K562 (cell line): Measurements from ENCODE around the gene NLE1. TPM values are rescaled to one million over a fixed set of nuclear protein-coding genes. Genes with fewer than 3 reads are reported as not detected.

Source experiments
- C11orf30 ChIP-seq: fragments of 450-650 bp; IDR thresholded peaks from 2 replicates; pipeline ENCODE4 v1.6.1; 2016; ENCODE audit warnings: low read depth, mild to moderate bottlenecking
- CBX3 ChIP-seq, 2 experiments: IDR thresholded peaks; 1 replicate in 1 of 2; 2 replicates in 1 of 2; pipeline ENCODE4 v1.6.1; 2012; ENCODE audit warnings: inconsistent platforms in 2 of 2, low read length in 2 of 2, borderline replicate concordance in 1 of 2, control low read depth in 1 of 2
- DDX20 ChIP-seq: fragments of 450-650 bp; IDR thresholded peaks from 2 replicates; pipeline ENCODE4 v1.6.1; 2016; ENCODE audit warnings: missing genetic modification characterization, low read depth, mild to moderate bottlenecking, missing compliant biosample characterization, moderate library complexity
- DPF2 ChIP-seq: fragments of 450-650 bp; IDR thresholded peaks from 2 replicates; pipeline ENCODE4 v1.6.1; 2016
- MAFG ChIP-seq: fragments of 450-650 bp; conservative IDR thresholded peaks from 2 replicates; pipeline ENCODE4 v1.6.1; 2016; ENCODE audit warnings: missing genetic modification characterization, missing compliant biosample characterization
- NCOA1 ChIP-seq: fragments of 450-650 bp; IDR thresholded peaks from 2 replicates; pipeline ENCODE4 v1.6.1; 2016; ENCODE audit warnings: low read depth
- NR4A1 ChIP-seq, 2 experiments: fragments of 250-450 bp in 1 of 2; fragments of 450-650 bp in 1 of 2; sonication (Bioruptor Pico) in 1 of 2; IDR thresholded peaks; 2 replicates each; pipeline versions ENCODE4 v1.4.0 to v1.6.1; 2016 to 2020; ENCODE audit warnings: mild to moderate bottlenecking in 2 of 2, missing compliant biosample characterization in 1 of 2, missing genetic modification characterization in 1 of 2, moderate library complexity in 1 of 2
- RFX1 ChIP-seq: fragments of 450-650 bp; IDR thresholded peaks from 2 replicates; pipeline ENCODE4 v1.6.1; 2016; ENCODE audit warnings: mild to moderate bottlenecking, moderate library complexity
- SMAD4 ChIP-seq: fragments of 250-450 bp; sonication (Bioruptor Pico); conservative IDR thresholded peaks from 2 replicates; pipeline ENCODE4 v1.8.0; 2021; ENCODE audit warnings: inconsistent platforms, mild to moderate bottlenecking, moderate library complexity
- SREBF2 ChIP-seq: sonication (generic); formaldehyde crosslinking; IDR thresholded peaks from 2 replicates; pipeline ENCODE4 v1.4.0; 2020; ENCODE audit warnings: mild to moderate bottlenecking, missing genetic modification reagents
- ZNF121 ChIP-seq: sonication (generic); formaldehyde crosslinking; conservative IDR thresholded peaks from 2 replicates; pipeline ENCODE4 v1.8.0; 2022; ENCODE audit warnings: missing genetic modification reagents
- ZNF24 ChIP-seq: fragments of 450-650 bp; IDR thresholded peaks from 2 replicates; pipeline ENCODE4 v1.6.1; 2016
- ZNF316 ChIP-seq: fragments of 450-650 bp; IDR thresholded peaks from 2 replicates; pipeline ENCODE4 v1.6.1; 2016
- polyA plus RNA-seq, 8 experiments: library from polyadenylated mRNA; depleted of rRNA in 4 of 8; stranded (reverse) in 5 of 8; unstranded in 3 of 8; fragments of >200 nt; fragmentation: Nextera tagmentation in 2 of 8; fragmentation: Illumina TruSeq in 1 of 8; extraction: Ambion mirVana in 2 of 8; extraction: Trizol in 1 of 8; gene quantifications; 2 replicates each; pipeline versions ENCODE4 v1.2.1 to v1.2.3, GENCODE V29; 2011 to 2014; ENCODE audit warnings: inconsistent platforms in 1 of 8, missing spikeins in 1 of 8
- total RNA-seq, 7 experiments: library from RNA; depleted of rRNA in 6 of 7; stranded (reverse); fragments of >200 nt in 6 of 7; fragmentation: Illumina TruSeq in 2 of 7; extraction: Trizol in 2 of 7; gene quantifications; 2 replicates each; pipeline versions ENCODE4 v1.2.1 to v1.2.3, GENCODE V29; 2011 to 2021; ENCODE audit warnings: low replicate concordance in 1 of 7
- TF ChIP-seq, protein P1 (sequence below): fragments of 200-400 bp; formaldehyde crosslinking; IDR thresholded peaks from 2 replicates; pipeline ENCODE4 v1.6.1; 2017; ENCODE audit warnings: mild to moderate bottlenecking, low read depth, low read length, moderate library complexity
- TF ChIP-seq, protein P2 (sequence below): fragments of 250-450 bp; sonication (Bioruptor Pico); IDR thresholded peaks from 2 replicates; pipeline ENCODE4 v1.5.0; 2022; ENCODE audit warnings: mild to moderate bottlenecking
- TF ChIP-seq, protein P3 (sequence below): sonication (generic); formaldehyde crosslinking; IDR thresholded peaks from 2 replicates; pipeline ENCODE4 v1.8.0; 2022; ENCODE audit warnings: mild to moderate bottlenecking, missing genetic modification reagents
- TF ChIP-seq, protein P4 (sequence below): fragments of 450-650 bp; IDR thresholded peaks from 2 replicates; pipeline ENCODE4 v1.6.1; 2018; ENCODE audit not compliant: partially characterized antibody
- TF ChIP-seq, protein P5 (sequence below): fragments of 250-450 bp; sonication (Bioruptor Pico); IDR thresholded peaks from 2 replicates; pipeline ENCODE4 v1.5.0; 2021

The NLE1 gene
- total and polyA plus RNA-seq, 9 of the 15 experiments (the other 6 are each of a cell fraction or from before 2014, with no cell fraction given), result 3.8 to 69.0 (median 29.4) TPM

DNA sequence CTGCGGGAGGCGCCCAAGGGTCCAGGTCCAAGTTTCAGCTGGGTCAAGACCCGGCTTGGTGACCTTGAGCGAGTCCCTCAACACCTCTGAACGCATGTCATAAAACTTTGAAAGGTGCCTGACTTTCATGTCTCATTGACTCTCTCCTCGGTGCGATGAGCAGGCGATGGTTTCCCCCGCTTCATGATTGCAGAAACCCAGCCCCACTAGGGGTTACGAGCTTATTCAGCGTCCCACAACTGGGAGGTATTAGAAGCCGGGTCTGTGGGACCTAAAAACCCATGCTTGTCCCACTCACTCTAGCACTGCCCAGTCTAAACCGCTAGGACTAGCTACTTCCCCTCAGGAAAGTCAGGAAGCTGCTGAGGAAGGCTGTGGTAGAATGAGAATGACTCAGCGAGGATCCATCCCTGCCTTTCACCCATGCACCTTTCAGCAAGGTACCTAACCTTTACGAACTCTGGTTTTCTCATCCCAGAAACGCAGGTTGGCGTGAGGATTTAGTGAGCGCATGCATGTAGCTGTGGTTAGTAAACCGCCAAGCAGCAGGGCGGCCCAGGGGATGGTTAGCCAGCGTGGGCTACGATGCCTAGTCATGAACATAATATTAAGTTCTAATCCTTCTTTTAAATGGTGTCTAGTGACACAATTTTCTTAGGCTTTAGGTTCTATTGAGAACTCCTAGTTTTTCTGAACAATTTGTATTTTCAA, 52.4 kb downstream of the NLE1 start (continued):
- TF ChIP-seq CBX3 (IDR thresholded peaks at IDR 0.05; ENCODE audit: borderline replicate concordance in 1 of 2, low read length in 2 of 2) (0 out of 3 replicates have a peak, but pooled peaks of 1 of the 2 experiments have one; percentile 13), MAFG (tag) (peak; percentile 64), SREBF2 (CRISPR knock-in tag) (no peak), RFX1 (peak; percentile 39), DPF2 (peak; percentile 16), ZNF316 (peak; percentile 77), SMAD4 (no peak), DDX20 (no peak), NR4A1 (CRISPR knock-in tag; IDR thresholded peaks at IDR 0.05) (no peak), NR4A1 (tag; IDR thresholded peaks at IDR 0.05) (peak; percentile 20; the same call in 1 of the 2 replicates), C11orf30 (peak; percentile 79), NCOA1 (no peak), ZNF121 (CRISPR knock-in tag) (no peak), ZNF24 (no peak)
- TF ChIP-seq, protein P1, sequence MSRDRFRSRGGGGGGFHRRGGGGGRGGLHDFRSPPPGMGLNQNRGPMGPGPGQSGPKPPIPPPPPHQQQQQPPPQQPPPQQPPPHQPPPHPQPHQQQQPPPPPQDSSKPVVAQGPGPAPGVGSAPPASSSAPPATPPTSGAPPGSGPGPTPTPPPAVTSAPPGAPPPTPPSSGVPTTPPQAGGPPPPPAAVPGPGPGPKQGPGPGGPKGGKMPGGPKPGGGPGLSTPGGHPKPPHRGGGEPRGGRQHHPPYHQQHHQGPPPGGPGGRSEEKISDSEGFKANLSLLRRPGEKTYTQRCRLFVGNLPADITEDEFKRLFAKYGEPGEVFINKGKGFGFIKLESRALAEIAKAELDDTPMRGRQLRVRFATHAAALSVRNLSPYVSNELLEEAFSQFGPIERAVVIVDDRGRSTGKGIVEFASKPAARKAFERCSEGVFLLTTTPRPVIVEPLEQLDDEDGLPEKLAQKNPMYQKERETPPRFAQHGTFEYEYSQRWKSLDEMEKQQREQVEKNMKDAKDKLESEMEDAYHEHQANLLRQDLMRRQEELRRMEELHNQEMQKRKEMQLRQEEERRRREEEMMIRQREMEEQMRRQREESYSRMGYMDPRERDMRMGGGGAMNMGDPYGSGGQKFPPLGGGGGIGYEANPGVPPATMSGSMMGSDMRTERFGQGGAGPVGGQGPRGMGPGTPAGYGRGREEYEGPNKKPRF, result no peak
- TF ChIP-seq, protein P2, sequence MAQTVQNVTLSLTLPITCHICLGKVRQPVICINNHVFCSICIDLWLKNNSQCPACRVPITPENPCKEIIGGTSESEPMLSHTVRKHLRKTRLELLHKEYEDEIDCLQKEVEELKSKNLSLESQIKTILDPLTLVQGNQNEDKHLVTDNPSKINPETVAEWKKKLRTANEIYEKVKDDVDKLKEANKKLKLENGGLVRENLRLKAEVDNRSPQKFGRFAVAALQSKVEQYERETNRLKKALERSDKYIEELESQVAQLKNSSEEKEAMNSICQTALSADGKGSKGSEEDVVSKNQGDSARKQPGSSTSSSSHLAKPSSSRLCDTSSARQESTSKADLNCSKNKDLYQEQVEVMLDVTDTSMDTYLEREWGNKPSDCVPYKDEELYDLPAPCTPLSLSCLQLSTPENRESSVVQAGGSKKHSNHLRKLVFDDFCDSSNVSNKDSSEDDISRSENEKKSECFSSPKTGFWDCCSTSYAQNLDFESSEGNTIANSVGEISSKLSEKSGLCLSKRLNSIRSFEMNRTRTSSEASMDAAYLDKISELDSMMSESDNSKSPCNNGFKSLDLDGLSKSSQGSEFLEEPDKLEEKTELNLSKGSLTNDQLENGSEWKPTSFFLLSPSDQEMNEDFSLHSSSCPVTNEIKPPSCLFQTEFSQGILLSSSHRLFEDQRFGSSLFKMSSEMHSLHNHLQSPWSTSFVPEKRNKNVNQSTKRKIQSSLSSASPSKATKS (CRISPR knock-in tag), result no peak
- TF ChIP-seq, protein P3, sequence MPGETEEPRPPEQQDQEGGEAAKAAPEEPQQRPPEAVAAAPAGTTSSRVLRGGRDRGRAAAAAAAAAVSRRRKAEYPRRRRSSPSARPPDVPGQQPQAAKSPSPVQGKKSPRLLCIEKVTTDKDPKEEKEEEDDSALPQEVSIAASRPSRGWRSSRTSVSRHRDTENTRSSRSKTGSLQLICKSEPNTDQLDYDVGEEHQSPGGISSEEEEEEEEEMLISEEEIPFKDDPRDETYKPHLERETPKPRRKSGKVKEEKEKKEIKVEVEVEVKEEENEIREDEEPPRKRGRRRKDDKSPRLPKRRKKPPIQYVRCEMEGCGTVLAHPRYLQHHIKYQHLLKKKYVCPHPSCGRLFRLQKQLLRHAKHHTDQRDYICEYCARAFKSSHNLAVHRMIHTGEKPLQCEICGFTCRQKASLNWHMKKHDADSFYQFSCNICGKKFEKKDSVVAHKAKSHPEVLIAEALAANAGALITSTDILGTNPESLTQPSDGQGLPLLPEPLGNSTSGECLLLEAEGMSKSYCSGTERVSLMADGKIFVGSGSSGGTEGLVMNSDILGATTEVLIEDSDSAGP, result no peak
- TF ChIP-seq, protein P4, sequence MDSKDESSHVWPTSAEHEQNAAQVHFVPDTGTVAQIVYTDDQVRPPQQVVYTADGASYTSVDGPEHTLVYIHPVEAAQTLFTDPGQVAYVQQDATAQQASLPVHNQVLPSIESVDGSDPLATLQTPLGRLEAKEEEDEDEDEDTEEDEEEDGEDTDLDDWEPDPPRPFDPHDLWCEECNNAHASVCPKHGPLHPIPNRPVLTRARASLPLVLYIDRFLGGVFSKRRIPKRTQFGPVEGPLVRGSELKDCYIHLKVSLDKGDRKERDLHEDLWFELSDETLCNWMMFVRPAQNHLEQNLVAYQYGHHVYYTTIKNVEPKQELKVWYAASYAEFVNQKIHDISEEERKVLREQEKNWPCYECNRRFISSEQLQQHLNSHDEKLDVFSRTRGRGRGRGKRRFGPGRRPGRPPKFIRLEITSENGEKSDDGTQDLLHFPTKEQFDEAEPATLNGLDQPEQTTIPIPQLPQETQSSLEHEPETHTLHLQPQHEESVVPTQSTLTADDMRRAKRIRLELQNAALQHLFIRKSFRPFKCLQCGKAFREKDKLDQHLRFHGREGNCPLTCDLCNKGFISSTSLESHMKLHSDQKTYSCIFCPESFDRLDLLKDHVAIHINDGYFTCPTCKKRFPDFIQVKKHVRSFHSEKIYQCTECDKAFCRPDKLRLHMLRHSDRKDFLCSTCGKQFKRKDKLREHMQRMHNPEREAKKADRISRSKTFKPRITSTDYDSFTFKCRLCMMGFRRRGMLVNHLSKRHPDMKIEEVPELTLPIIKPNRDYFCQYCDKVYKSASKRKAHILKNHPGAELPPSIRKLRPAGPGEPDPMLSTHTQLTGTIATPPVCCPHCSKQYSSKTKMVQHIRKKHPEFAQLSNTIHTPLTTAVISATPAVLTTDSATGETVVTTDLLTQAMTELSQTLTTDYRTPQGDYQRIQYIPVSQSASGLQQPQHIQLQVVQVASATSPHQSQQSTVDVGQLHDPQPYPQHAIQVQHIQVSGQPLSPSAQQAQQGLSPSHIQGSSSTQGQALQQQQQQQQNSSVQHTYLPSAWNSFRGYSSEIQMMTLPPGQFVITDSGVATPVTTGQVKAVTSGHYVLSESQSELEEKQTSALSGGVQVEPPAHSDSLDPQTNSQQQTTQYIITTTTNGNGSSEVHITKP, result peak; percentile 75
- TF ChIP-seq, protein P5, sequence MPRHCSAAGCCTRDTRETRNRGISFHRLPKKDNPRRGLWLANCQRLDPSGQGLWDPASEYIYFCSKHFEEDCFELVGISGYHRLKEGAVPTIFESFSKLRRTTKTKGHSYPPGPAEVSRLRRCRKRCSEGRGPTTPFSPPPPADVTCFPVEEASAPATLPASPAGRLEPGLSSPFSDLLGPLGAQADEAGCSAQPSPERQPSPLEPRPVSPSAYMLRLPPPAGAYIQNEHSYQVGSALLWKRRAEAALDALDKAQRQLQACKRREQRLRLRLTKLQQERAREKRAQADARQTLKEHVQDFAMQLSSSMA (CRISPR knock-in tag), result 0 out of 2 replicates have a peak, but pooled peaks have one; percentile 37
